H1 (cell line): ENCODE measurements around the gene INPP5A. TPM values are rescaled to one million over a fixed set of nuclear protein-coding genes. Genes with fewer than 3 reads are reported as not detected.

ENCODE experiments used
- CTCF ChIA-PET: fragments of 300-600 bp; sonication (Branson Sonifier 250); formaldehyde crosslinking; loops from one replicate; lab custom pipeline; 2021; ENCODE audit not compliant: partially characterized antibody; lab: Charles Lee
- POLR2A ChIA-PET: fragments of 300-600 bp; sonication (Branson Sonifier 250); formaldehyde crosslinking; loops from one replicate; lab custom pipeline; 2021; ENCODE audit warnings: inconsistent platforms; ENCODE audit not compliant: partially characterized antibody; lab: Charles Lee
- DNase-seq, 2 experiments: peaks; one replicate each; pipeline versions ENCODE4 v3.0.0 to v3.0.0-alpha.2; 2010 to 2022; ENCODE audit warnings: low spot score in 2 of 2, low read depth in 1 of 2, mixed read lengths in 1 of 2
- FAIRE-seq: peaks from 2 replicates; lab custom pipeline; 2011; peaks lifted over from hg19 to GRCh38; lab: Jason Lieb, UNC
- H2AFZ ChIP-seq: 2 replicates; pipeline ENCODE4 v1.8.1; 2012; ENCODE audit warnings: low read length, inconsistent platforms
- H2AK5ac ChIP-seq: 2 replicates; pipeline ENCODE4 v1.6.1; 2013; ENCODE audit warnings: low read depth, low read length
- H2BK120ac ChIP-seq: replicated peaks from 2 replicates; pipeline ENCODE3; 2013; ENCODE audit warnings: low read depth, low read length, inconsistent platforms
- H2BK12ac ChIP-seq: 2 replicates; pipeline ENCODE4 v1.6.1; 2013; ENCODE audit warnings: low read depth, low read length
- H2BK15ac ChIP-seq: 2 replicates; pipeline ENCODE4 v1.6.1; 2013; ENCODE audit warnings: low read length
- H2BK20ac ChIP-seq: 2 replicates; pipeline ENCODE4 v1.6.1; 2013; ENCODE audit warnings: low read length
- H2BK5ac ChIP-seq: 2 replicates; pipeline ENCODE4 v1.6.1; 2013; ENCODE audit warnings: low read depth, low read length
- H3K14ac ChIP-seq: 2 replicates; pipeline ENCODE4 v1.6.1; 2013; ENCODE audit warnings: inconsistent platforms; ENCODE audit not compliant: insufficient read length
- H3K18ac ChIP-seq: 2 replicates; pipeline ENCODE4 v1.6.1; 2013; ENCODE audit warnings: low read length; ENCODE audit errors: extremely low read depth
- H3K23ac ChIP-seq: 2 replicates; pipeline ENCODE4 v1.6.1; 2013; ENCODE audit warnings: inconsistent platforms; ENCODE audit not compliant: insufficient read length
- H3K23me2 ChIP-seq: 2 replicates; pipeline ENCODE4 v1.6.1; 2013; ENCODE audit warnings: low read depth, low read length
- H3K27ac ChIP-seq: 2 replicates; pipeline ENCODE4 v1.6.1; 2011; ENCODE audit warnings: low read depth, low read length, inconsistent platforms
- H3K27me3 ChIP-seq, 4 experiments: replicated peaks in 1 of 4; 1 replicate in 1 of 4; 2 replicates in 3 of 4; pipeline versions ENCODE4 v1.6.1 to v1.8.1; 2011 to 2013; ENCODE audit warnings: low read length in 3 of 4, mild to moderate bottlenecking in 3 of 4, inconsistent platforms in 2 of 4, mixed read lengths in 2 of 4, moderate library complexity in 1 of 4; ENCODE audit not compliant: control insufficient read depth in 3 of 4, insufficient read depth in 3 of 4; ENCODE audit errors: extremely low read depth in 1 of 4
- H3K36me3 ChIP-seq, 4 experiments: 2 replicates each; pipeline versions ENCODE4 v1.6.1 to v1.8.1; 2011 to 2013; ENCODE audit warnings: mild to moderate bottlenecking in 4 of 4, low read length in 3 of 4, moderate library complexity in 2 of 4, control low read depth in 1 of 4, inconsistent platforms in 1 of 4; ENCODE audit not compliant: insufficient read depth in 4 of 4, control insufficient read depth in 2 of 4
- H3K4ac ChIP-seq: replicated peaks from 2 replicates; pipeline ENCODE3; 2013; ENCODE audit warnings: low read length, low read depth, mixed read lengths, inconsistent platforms; ENCODE audit not compliant: insufficient read length
- H3K4me1 ChIP-seq, 4 experiments: replicated peaks in 1 of 4; 1 replicate in 1 of 4; 2 replicates in 3 of 4; pipeline versions ENCODE4 v1.6.1 to v1.8.1; 2011 to 2013; ENCODE audit warnings: low read length in 3 of 4, inconsistent platforms in 2 of 4, mixed read lengths in 1 of 4; ENCODE audit not compliant: insufficient read depth in 4 of 4, control insufficient read depth in 3 of 4
- H3K4me2 ChIP-seq, 2 experiments: 2 replicates each; pipeline versions ENCODE4 v1.6.1 to v1.8.1; 2011 to 2013; ENCODE audit warnings: low read depth in 2 of 2, low read length in 2 of 2, control low read depth in 1 of 2, inconsistent platforms in 1 of 2, mild to moderate bottlenecking in 1 of 2; ENCODE audit not compliant: insufficient read depth in 1 of 2
- H3K4me3 ChIP-seq, 4 experiments: fragments of 200-600, 300-600 bp in 1 of 4; sonication (generic), shearing (Covaris generic), sonication (Bioruptor Twin) in 1 of 4; 2 replicates each; pipeline versions ENCODE4 v1.5.1 to v1.8.1; 2011 to 2016; ENCODE audit warnings: low read length in 4 of 4, low read depth in 3 of 4, control low read depth in 2 of 4, inconsistent platforms in 2 of 4, mild to moderate bottlenecking in 2 of 4, mixed read lengths in 1 of 4, moderate library complexity in 1 of 4; ENCODE audit not compliant: insufficient read depth in 2 of 4; ENCODE audit errors: extremely low read depth in 1 of 4
- H3K56ac ChIP-seq: replicated peaks from 2 replicates; pipeline ENCODE3; 2013; ENCODE audit warnings: low read depth, mild to moderate bottlenecking, mixed read lengths, low read length, inconsistent platforms; ENCODE audit not compliant: insufficient read length
- H3K79me1 ChIP-seq: 2 replicates; pipeline ENCODE4 v1.6.1; 2013; ENCODE audit warnings: low read depth, low read length, control low read depth
- H3K79me2 ChIP-seq, 2 experiments: 2 replicates each; pipeline versions ENCODE4 v1.6.1 to v1.8.1; 2012 to 2013; ENCODE audit warnings: low read length in 2 of 2, mild to moderate bottlenecking in 2 of 2, inconsistent platforms in 1 of 2; ENCODE audit not compliant: insufficient read depth in 2 of 2, control insufficient read depth in 1 of 2
- H3K9ac ChIP-seq, 4 experiments: replicated peaks in 1 of 4; 1 replicate in 1 of 4; 2 replicates in 3 of 4; pipeline versions ENCODE4 v1.6.1 to v1.8.1; 2011 to 2013; ENCODE audit warnings: low read depth in 3 of 4, low read length in 3 of 4, control low read depth in 2 of 4, mild to moderate bottlenecking in 2 of 4, moderate library complexity in 2 of 4, inconsistent platforms in 1 of 4; ENCODE audit errors: extremely low read depth in 1 of 4
- H3K9me3 ChIP-seq, 2 experiments: 2 replicates each; pipeline versions ENCODE4 v1.6.1 to v1.8.1; 2012 to 2013; ENCODE audit warnings: mild to moderate bottlenecking in 2 of 2, moderate library complexity in 2 of 2, control low read depth in 1 of 2, inconsistent platforms in 1 of 2, low read depth in 1 of 2, low read length in 1 of 2, mixed read lengths in 1 of 2; ENCODE audit not compliant: insufficient read depth in 2 of 2
- H4K20me1 ChIP-seq, 2 experiments: replicated peaks in 1 of 2; 2 replicates each; pipeline versions ENCODE3 to v1.8.1; 2011 to 2013; ENCODE audit warnings: inconsistent platforms in 2 of 2, low read length in 2 of 2, mild to moderate bottlenecking in 1 of 2; ENCODE audit not compliant: insufficient read depth in 2 of 2, control insufficient read depth in 1 of 2
- H4K5ac ChIP-seq: 2 replicates; pipeline ENCODE4 v1.6.1; 2013; ENCODE audit warnings: low read length, low read depth, mixed read lengths, inconsistent platforms; ENCODE audit not compliant: insufficient read length
- H4K8ac ChIP-seq: 2 replicates; pipeline ENCODE4 v1.8.0; 2013; ENCODE audit warnings: mild to moderate bottlenecking, moderate library complexity, low read length, inconsistent platforms; ENCODE audit not compliant: insufficient read depth; ENCODE audit errors: extremely low read depth
- H4K91ac ChIP-seq: replicated peaks from 2 replicates; pipeline ENCODE3; 2013; ENCODE audit warnings: low read length, mixed read lengths, inconsistent platforms; ENCODE audit not compliant: insufficient read length
- BACH1 ChIP-seq: IDR thresholded peaks from 2 replicates; pipeline ENCODE4 v1.6.1; 2012; ENCODE audit warnings: low read length, improper control_type of control experiment
- BCL11A ChIP-seq, 2 experiments: IDR thresholded peaks; one replicate each; pipeline ENCODE4 v1.6.1; 2011; ENCODE audit warnings: low read depth in 2 of 2, low read length in 2 of 2, mild to moderate bottlenecking in 2 of 2
- CHD2 ChIP-seq: IDR thresholded peaks from 2 replicates; pipeline ENCODE4 v1.6.1; 2012; ENCODE audit warnings: low read length, improper control_type of control experiment
- GTF2F1 ChIP-seq: IDR thresholded peaks from 2 replicates; pipeline ENCODE4 v1.6.1; 2012; ENCODE audit warnings: low read depth, low read length, improper control_type of control experiment, borderline replicate concordance
- HDAC6 ChIP-seq: IDR thresholded peaks from one replicate; pipeline ENCODE4 v1.7.1; 2012; ENCODE audit warnings: low read depth, mild to moderate bottlenecking, inconsistent platforms, low read length, moderate library complexity
- POU5F1 ChIP-seq: IDR thresholded peaks from 2 replicates; pipeline ENCODE4 v1.6.1; 2011; ENCODE audit warnings: low read depth, mild to moderate bottlenecking, low read length, moderate library complexity
- RBBP5 ChIP-seq: IDR thresholded peaks from 2 replicates; pipeline ENCODE4 v1.7.1; 2012; ENCODE audit warnings: low read depth, mild to moderate bottlenecking, inconsistent platforms, low read length, moderate library complexity, borderline replicate concordance
- SAP30 ChIP-seq: fragments of 300-600 bp; sonication (generic); IDR thresholded peaks from 2 replicates; pipeline ENCODE4 v1.7.1; 2012; ENCODE audit warnings: low read length, moderate library complexity, mild to moderate bottlenecking, inconsistent platforms; ENCODE audit not compliant: insufficient read depth, insufficient replicate concordance
- SIN3A ChIP-seq, 2 experiments: IDR thresholded peaks in 1 of 2; conservative IDR thresholded peaks in 1 of 2; 2 replicates each; pipeline ENCODE4 v1.6.1; 2011 to 2012; ENCODE audit warnings: low read length in 2 of 2, improper control_type of control experiment in 1 of 2, low read depth in 1 of 2, mild to moderate bottlenecking in 1 of 2
- SIRT6 ChIP-seq: IDR thresholded peaks from one replicate; pipeline ENCODE4 v1.7.1; 2012; ENCODE audit warnings: low read length, inconsistent platforms
- SP2 ChIP-seq: IDR thresholded peaks from 2 replicates; pipeline ENCODE4 v1.6.1; 2012; ENCODE audit warnings: mild to moderate bottlenecking, low read length, inconsistent platforms
- TAF1 ChIP-seq: IDR thresholded peaks from 2 replicates; pipeline ENCODE4 v1.6.1; 2011; ENCODE audit warnings: mild to moderate bottlenecking, low read depth, low read length
- TBP ChIP-seq: IDR thresholded peaks from 2 replicates; pipeline ENCODE4 v1.6.1; 2011; ENCODE audit warnings: low read depth, low read length, improper control_type of control experiment
- WGBS, 2 experiments: shearing (Covaris generic) in 1 of 2; methylation state at CpG; one replicate each; pipeline versions ENCODE4 v1.1.6 to v1.1.7; 2013 to 2015; ENCODE audit warnings: low lambda C conversion rate in 2 of 2, mixed read lengths in 2 of 2, inconsistent platforms in 1 of 2, low coverage in 1 of 2, missing lambda C conversion rate in 1 of 2; ENCODE audit not compliant: insufficient replicate concordance in 2 of 2, insufficient coverage in 1 of 2, insufficient read length in 1 of 2; ENCODE audit errors: extremely low coverage in 1 of 2, missing lambda C conversion rate in 1 of 2; 5-methylcytosine and 5-hydroxymethylcytosine counted together
- polyA plus RNA-seq, 7 experiments: library from polyadenylated mRNA; depleted of rRNA in 3 of 7; stranded (reverse) in 5 of 7; unstranded in 2 of 7; fragments of >200 nt in 5 of 7; fragments of 200-250 nt in 2 of 7; gene quantifications; 1 replicate in 5 of 7; 2 replicates in 1 of 7; 4 replicates in 1 of 7; pipeline versions ENCODE4 v1.2.1 to v1.2.3, GENCODE V29; 2011 to 2013; ENCODE audit warnings: missing spikeins in 2 of 7, mixed read lengths in 2 of 7
- total RNA-seq: library from RNA; stranded (reverse); fragmentation: NEBNext Ultra II Directional; extraction: Animal tissue kit (Norgen Biotek cat#: 25700); gene quantifications from 2 replicates; pipeline ENCODE4 v1.2.1, GENCODE V29; 2021

INPP5A gene
- total and polyA plus RNA-seq, 2 of the 8 experiments (the other 6 are each of a cell fraction or from before 2014, with no cell fraction given), result 19.7 to 27.5 TPM

DNA sequence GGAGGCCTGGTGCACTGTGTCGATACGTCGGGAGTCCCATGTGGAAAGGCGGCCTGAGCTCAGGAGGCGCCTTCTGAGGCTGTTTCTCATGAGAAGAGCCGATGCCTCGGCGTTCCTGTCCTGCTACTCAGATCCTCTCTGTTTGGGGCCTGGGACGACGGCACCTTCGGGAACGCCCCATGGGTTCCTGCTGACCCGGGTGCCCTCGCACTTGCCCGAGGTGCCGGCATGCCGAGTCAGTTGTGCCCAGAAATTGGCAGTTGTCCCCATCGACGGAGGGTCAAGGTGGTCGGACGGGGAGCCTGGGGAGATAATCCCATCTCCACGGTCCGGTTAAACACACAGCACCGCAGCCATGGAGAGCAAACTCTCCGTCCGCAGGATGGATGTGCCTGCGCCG, 215.4 kb downstream of the INPP5A start:
- Histone ChIP-seq H2BK12ac (no peak overlapping the region), H2BK20ac (no peak overlapping the region), H3K4me2 (no peak overlapping the region), H3K36me3 (peaks cover 0 to 5% (median 0%) of the 10 kb centered on the region in 4 experiments; a peak in 2 of 8 replicates), H2AFZ (no peak overlapping the region), H3K23me2 (no peaks in the 10 kb centered on the region), H2BK5ac (no peak overlapping the region), H4K91ac (no peak overlapping the region), H3K79me1 (peaks cover 2% of the 10 kb centered on the region; the same call in 1 of the 2 replicates), H3K18ac (no peak overlapping the region), H3K9me3 (peaks cover 3 to 13% of the 10 kb centered on the region in 2 experiments; a peak in 2 of 4 replicates), H3K9ac (no peak overlapping the region), H2AK5ac (no peak overlapping the region), H3K27me3 (no peaks in the 10 kb centered on the region), H3K23ac (no peak overlapping the region), H3K4ac (no peak overlapping the region), H3K79me2 (no peaks in the 10 kb centered on the region), H3K27ac (no peak overlapping the region), H3K4me1 (peaks cover 0 to 3% (median 0%) of the 10 kb centered on the region in 4 experiments; a peak in 1 of 7 replicates), H4K5ac (no peak overlapping the region), H4K8ac (0 out of 2 replicates have a peak overlapping the region, but pooled peaks have one; percentile 18), H4K20me1 (peaks cover 0 to 4% of the 10 kb centered on the region in 2 experiments), H2BK15ac (no peak overlapping the region), H3K56ac (no peak overlapping the region), H2BK120ac (no peak overlapping the region), H3K4me3 (no peak overlapping the region), H3K14ac (no peak overlapping the region)
- no peak for DNase-seq
- ChIA-PET CTCF (no interaction called here), POLR2A (no interaction called here)
- WGBS, 2 experiments, result 94% methylated on average over 28 of the region's 28 CpGs; no CpG with 5 or more reads in 1 of the 2 experiments
- FAIRE-seq, result no peak
- no peak for TF ChIP-seq GTF2F1
- TF ChIP-seq CHD2, result no peak
- TF ChIP-seq SAP30, result no peak
- no peak for TF ChIP-seq HDAC6
- no peak for TF ChIP-seq TAF1
- TF ChIP-seq SP2, result no peak
- no peak for TF ChIP-seq BCL11A (IDR thresholded peaks at IDR 0.05; ENCODE audit: low read depth in 2 of 2, low read length in 2 of 2)
- no peak for TF ChIP-seq RBBP5
- no peak for TF ChIP-seq TBP
- TF ChIP-seq BACH1, result no peak
- no peak for TF ChIP-seq POU5F1
- TF ChIP-seq SIN3A (conservative IDR thresholded peaks at IDR 0.05 in 1 of 2, IDR thresholded peaks at IDR 0.05 in 1 of 2; ENCODE audit: low read depth in 1 of 2, low read length in 2 of 2), result no peak
- TF ChIP-seq SIRT6, result no peak
